ENCODE data around the gene GRK2. TPM values are rescaled to one million over a fixed set of nuclear protein-coding genes. Genes with fewer than 3 reads are reported as not detected.

GRK2 gene
- total and polyA plus RNA-seq, 7 donors, result 32.1 to 152 (median 48.2) TPM

DNA sequence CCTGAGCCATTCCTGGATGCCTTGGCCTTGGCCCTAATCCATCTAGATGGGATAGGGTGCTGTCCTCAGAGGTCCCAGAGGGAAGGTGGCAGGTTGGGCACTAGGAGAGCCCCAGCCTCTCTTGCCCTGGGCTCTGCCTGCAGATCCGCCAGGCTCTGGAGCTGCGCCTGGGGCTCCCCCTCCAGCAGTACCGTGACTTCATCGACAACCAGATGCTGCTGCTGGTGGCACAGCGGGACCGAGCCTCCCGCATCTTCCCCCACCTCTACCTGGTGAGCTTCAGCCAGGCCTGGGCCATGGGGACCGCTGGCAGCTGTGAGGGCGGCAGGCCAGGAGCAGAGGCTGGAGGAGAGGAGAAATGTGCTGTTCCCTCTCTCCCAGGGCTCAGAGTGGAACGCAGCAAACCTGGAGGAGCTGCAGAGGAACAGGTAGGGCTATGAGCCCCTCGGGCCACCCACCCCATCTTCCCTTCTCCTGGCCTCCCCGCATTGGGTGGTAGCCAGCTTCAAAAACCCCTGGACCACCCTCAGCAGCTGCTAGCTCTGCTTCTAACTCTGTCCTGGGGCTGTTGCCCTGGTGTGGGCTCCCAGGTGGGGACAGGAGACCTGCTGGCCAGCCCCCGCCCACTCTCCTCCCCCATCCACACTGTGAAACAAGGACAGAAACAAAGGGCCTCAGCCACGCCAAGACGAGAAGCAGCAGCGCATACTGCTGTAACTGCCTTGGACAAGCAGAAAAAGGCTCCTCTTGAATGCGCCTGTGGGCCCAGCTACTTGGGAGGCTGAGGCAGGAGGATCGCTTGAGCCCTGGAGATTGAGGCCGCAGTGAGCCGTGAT is 42.0 kb downstream of the GRK2 start:
- TF ChIP-seq EP300 (IDR thresholded peaks at IDR 0.05) (no peak), POLR2A (IDR thresholded peaks at IDR 0.05) (no peak), POLR2AphosphoS5 (IDR thresholded peaks at IDR 0.05) (no peak)
- TF ChIP-seq, protein P1, sequence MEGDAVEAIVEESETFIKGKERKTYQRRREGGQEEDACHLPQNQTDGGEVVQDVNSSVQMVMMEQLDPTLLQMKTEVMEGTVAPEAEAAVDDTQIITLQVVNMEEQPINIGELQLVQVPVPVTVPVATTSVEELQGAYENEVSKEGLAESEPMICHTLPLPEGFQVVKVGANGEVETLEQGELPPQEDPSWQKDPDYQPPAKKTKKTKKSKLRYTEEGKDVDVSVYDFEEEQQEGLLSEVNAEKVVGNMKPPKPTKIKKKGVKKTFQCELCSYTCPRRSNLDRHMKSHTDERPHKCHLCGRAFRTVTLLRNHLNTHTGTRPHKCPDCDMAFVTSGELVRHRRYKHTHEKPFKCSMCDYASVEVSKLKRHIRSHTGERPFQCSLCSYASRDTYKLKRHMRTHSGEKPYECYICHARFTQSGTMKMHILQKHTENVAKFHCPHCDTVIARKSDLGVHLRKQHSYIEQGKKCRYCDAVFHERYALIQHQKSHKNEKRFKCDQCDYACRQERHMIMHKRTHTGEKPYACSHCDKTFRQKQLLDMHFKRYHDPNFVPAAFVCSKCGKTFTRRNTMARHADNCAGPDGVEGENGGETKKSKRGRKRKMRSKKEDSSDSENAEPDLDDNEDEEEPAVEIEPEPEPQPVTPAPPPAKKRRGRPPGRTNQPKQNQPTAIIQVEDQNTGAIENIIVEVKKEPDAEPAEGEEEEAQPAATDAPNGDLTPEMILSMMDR (IDR thresholded peaks at IDR 0.05), result no peak
- Histone ChIP-seq H3K36me3 (peaks cover 0 to 26% (median 3%) of the 10 kb centered on the region in 4 donors), H3K27ac (no peak overlapping the region), H3K9me3 (no peaks in the 10 kb centered on the region), H3K4me3 (no peak overlapping the region), H3K4me1 (peaks cover 0 to 21% (median 11%) of the 10 kb centered on the region in 4 donors), H3K27me3 (no peaks in the 10 kb centered on the region)
- peak; percentile 62 for DNase-seq
- WGBS, 2 donors, result 96% methylated on average over 20 of the region's 20 CpGs
- intact Hi-C loops (cut with DNase I), result no loop called here

DNA sequence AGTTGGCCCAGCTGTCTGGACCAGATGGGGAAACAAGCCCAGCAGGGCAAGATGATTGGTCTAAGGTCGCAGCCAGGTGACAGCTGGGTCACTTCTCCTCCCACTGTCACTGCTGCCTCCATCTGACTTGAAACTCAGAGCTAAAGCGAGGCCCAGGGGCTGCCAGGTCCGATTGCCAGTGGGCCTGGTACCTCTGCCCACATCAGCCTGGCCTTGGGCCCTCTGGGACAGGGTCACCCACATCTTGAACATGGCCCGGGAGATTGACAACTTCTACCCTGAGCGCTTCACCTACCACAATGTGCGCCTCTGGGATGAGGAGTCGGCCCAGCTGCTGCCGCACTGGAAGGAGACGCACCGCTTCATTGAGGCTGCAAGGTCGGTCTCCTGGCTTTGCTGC is 42.9 kb downstream of the GRK2 start:
- WGBS, 2 donors, result 93 to 96% methylated on average over 11 of the region's 11 CpGs
- DNase-seq, result no peak

DNA sequence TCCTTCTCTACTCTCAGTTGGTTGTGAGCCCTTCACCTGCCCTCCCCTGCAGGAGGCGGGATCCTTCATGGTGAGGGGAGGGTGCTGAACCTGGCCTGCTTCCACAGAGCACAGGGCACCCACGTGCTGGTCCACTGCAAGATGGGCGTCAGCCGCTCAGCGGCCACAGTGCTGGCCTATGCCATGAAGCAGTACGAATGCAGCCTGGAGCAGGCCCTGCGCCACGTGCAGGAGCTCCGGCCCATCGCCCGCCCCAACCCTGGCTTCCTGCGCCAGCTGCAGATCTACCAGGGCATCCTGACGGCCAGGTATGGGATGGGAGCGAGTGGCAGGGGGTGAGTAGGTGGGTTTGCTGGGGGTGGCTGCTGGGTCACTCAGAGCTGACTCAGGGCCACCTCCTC is 43.4 kb downstream of the GRK2 start:
- TF ChIP-seq POLR2A (IDR thresholded peaks at IDR 0.05), result no peak
- no peak for TF ChIP-seq EP300 (IDR thresholded peaks at IDR 0.05)
- TF ChIP-seq, protein P1 (IDR thresholded peaks at IDR 0.05), result no peak
- TF ChIP-seq POLR2AphosphoS5 (IDR thresholded peaks at IDR 0.05), result no peak
- 92 to 95% methylated on average over 14 of the region's 14 CpGs for WGBS, 2 donors
- intact Hi-C loops (cut with DNase I), result no loop called here
- H3K36me3 ChIP-seq, result peaks cover 0 to 26% (median 3%) of the 10 kb centered on the region in 4 donors
- no peak overlapping the region for H3K27ac ChIP-seq
- peaks cover 0 to 9% (median 3%) of the 10 kb centered on the region in 4 donors for H3K4me1 ChIP-seq
- H3K9me3 ChIP-seq, result no peaks in the 10 kb centered on the region
- no peak overlapping the region for H3K4me3 ChIP-seq
- no peaks in the 10 kb centered on the region for H3K27me3 ChIP-seq
- no peak for DNase-seq

More for the DNA sequence above, 42.9 kb downstream of the GRK2 start:
- Histone ChIP-seq H3K27ac (no peak overlapping the region), H3K36me3 (peaks cover 0 to 26% (median 3%) of the 10 kb centered on the region in 4 donors), H3K4me3 (no peak overlapping the region), H3K9me3 (no peaks in the 10 kb centered on the region), H3K4me1 (peaks cover 0 to 14% (median 8%) of the 10 kb centered on the region in 4 donors), H3K27me3 (no peaks in the 10 kb centered on the region)
- TF ChIP-seq, protein P1 (IDR thresholded peaks at IDR 0.05), result no peak
- TF ChIP-seq EP300 (IDR thresholded peaks at IDR 0.05), result no peak
- TF ChIP-seq POLR2AphosphoS5 (IDR thresholded peaks at IDR 0.05), result no peak
- TF ChIP-seq POLR2A (IDR thresholded peaks at IDR 0.05), result no peak
- intact Hi-C loops (cut with DNase I), result no loop called here

DNA sequence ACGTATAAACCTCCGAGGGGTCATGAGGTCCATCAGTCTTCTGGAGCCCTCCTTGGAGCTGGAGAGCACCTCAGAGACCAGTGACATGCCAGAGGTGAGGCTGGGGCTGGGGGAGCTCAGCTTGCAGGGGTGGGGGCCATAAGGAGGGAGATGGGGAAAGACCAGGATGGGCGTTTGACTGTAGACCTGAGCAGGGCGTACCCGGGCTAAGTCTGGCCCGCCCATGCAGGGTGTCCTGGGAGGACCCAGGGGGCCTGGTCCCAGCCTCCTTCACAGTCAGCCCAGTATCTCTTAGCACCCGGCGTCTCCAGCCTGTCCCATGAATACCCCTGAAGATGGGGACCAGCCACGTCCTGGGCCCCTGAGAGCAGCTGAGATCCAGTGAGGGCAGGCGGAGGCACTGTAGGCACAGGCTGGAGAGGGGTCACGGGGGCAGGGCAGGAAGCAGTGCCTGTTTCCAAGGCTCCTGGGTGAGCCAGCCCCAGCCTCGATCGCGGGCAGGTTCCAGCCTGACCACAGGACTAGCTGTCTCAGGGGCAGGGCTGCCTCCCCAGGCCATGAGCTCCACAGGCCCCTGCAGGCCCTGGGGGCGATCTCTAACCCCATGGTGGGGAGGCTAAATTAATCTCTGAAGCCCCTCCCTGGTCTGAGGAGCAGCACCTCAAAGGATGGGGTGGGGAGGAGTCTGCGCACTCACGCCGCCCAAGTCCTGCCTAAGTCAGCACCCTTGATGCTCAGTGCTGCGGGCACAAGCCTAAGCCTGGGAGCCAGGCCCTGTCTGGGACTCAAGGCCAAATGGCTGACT is 44.2 kb downstream of the GRK2 start:
- Histone ChIP-seq H3K4me1 (peaks cover 0 to 4% (median 0%) of the 10 kb centered on the region in 4 donors), H3K4me3 (no peak overlapping the region), H3K27me3 (no peaks in the 10 kb centered on the region), H3K36me3 (peaks cover 0 to 26% (median 3%) of the 10 kb centered on the region in 4 donors), H3K27ac (no peak overlapping the region), H3K9me3 (no peaks in the 10 kb centered on the region)
- TF ChIP-seq, protein P1 (IDR thresholded peaks at IDR 0.05), result no peak
- TF ChIP-seq EP300 (IDR thresholded peaks at IDR 0.05) (no peak), POLR2AphosphoS5 (IDR thresholded peaks at IDR 0.05) (no peak), POLR2A (IDR thresholded peaks at IDR 0.05) (no peak)
- DNase-seq, result no peak
- intact Hi-C loops (cut with DNase I), result no loop called here
- 90 to 91% methylated on average over 19 of the region's 19 CpGs for WGBS, 2 donors
